ENCODE data around the gene BTBD2.

BTBD2 gene

DNA sequence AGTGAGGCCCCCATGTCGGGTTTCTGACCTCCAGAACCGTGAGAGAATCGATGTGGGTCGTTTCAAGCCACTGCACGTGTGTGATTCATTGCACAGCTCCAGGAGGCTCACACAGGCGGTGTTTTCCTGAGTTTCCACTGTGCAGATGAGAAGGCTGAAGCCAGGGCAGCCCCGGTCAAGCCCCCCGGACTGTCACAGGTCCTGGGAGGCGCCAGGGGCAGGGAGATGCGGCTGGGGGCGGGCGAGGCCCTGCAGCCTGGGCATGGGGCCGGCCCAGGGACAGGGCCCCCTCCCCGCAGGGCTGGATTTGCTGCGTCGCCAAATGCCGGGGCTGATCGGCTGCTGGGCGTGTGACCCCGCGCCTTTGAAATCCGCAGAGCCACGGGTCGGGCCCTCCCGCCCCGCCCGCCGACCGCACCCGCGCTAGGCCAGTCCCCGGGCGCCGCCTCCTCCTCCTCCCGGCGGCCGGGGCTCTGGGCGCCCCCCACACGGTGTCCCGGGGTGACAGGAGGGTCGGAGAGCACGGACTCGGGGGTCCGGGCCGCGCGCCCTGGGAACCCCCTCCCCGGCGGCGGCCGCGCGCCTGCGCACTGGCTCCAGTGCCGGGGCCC, 45.5 kb upstream of the BTBD2 start:
- TF ChIP-seq, protein P1, sequence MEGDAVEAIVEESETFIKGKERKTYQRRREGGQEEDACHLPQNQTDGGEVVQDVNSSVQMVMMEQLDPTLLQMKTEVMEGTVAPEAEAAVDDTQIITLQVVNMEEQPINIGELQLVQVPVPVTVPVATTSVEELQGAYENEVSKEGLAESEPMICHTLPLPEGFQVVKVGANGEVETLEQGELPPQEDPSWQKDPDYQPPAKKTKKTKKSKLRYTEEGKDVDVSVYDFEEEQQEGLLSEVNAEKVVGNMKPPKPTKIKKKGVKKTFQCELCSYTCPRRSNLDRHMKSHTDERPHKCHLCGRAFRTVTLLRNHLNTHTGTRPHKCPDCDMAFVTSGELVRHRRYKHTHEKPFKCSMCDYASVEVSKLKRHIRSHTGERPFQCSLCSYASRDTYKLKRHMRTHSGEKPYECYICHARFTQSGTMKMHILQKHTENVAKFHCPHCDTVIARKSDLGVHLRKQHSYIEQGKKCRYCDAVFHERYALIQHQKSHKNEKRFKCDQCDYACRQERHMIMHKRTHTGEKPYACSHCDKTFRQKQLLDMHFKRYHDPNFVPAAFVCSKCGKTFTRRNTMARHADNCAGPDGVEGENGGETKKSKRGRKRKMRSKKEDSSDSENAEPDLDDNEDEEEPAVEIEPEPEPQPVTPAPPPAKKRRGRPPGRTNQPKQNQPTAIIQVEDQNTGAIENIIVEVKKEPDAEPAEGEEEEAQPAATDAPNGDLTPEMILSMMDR (IDR thresholded peaks at IDR 0.05; ENCODE audit: insufficient read depth, missing control alignments), result no peak
- FAIRE-seq (no peak), DNase-seq (ENCODE audit: insufficient read length, low spot score) (no peak)

DNA sequence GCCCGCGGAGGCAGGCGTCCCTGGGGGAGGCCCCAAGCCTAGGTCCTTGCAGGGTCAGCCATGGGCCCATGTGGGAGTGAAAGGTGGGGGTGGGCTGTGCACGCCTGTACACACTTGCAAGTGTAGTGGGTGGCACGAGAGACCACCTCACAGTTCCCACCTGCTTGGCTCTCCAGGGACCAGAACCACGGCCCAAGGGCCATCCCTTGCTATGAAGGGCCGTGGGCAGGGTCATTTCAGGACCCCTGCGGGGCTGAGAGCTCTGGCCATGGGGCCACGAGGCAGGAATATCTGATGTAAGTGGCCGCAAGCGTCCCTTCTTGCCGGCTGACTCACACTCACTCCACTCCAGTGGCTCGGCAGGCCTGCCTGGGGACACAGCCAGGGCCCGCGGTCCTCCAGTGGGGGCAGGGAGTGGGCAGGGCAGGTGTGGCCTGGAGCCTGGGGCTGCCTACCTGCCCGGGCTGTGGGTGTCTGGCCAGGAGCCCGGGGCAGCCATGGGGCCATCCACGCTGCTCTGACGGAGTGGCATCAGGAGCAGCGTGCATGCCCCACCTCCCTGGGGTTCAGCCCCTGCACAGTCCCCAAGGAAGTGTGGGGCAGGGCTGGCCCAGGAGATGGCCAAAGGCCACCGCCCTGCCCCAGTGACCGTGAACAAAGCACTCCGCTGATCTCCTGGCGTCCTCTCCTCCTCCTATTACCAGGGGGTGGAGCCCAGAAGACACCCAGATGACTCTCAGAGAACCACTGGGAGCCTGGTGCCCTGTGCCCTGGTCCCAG, 44.1 kb upstream of the BTBD2 start:
- FAIRE-seq (no peak), DNase-seq (ENCODE audit: insufficient read length, low spot score) (no peak)
- TF ChIP-seq, protein P1 (IDR thresholded peaks at IDR 0.05; ENCODE audit: insufficient read depth, missing control alignments), result no peak

DNA sequence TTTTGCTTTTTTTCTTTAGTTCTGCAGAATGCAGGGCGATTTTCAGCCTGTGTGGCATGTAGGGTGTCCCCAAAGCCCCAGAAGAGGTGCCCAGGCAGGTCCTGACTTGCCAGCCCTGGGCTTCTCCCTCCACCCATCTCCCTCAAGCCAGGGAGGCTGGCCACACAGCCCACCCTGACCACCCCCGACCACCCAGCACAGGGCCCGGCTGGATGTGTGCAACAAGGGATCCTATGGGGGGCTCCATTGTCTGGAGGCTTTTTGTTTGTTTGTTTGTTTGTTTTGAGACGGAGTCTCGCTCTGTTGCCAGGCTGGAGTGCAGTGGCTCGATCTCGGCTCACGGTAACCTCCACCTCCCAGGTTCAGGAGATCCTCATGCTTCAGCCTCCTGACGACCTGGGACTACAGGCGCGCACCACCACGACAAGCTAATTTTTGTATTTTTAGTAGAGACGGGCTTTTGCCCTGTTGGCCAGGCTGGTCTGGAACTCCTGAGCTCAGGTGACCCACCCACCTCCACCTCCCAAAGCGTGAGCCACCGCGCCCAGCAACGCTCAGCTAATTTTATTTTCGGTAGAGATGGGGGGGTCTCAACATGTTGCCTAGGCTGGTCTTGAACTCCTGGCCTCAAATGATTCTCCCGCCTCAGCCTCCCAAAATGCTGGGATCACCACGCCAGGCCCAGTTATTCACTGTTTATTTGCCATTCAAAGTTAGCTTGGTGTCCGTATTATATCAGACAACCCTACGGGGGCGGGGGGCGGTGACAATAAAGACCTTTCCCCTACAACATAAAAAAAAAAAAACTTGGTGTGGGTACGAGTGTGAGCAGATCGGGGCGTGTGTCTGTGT, 43.3 kb upstream of the BTBD2 start:
- TF ChIP-seq, protein P1 (IDR thresholded peaks at IDR 0.05; ENCODE audit: insufficient read depth, missing control alignments), result no peak
- DNase-seq (ENCODE audit: insufficient read length, low spot score), result no peak
- FAIRE-seq, result no peak

DNA sequence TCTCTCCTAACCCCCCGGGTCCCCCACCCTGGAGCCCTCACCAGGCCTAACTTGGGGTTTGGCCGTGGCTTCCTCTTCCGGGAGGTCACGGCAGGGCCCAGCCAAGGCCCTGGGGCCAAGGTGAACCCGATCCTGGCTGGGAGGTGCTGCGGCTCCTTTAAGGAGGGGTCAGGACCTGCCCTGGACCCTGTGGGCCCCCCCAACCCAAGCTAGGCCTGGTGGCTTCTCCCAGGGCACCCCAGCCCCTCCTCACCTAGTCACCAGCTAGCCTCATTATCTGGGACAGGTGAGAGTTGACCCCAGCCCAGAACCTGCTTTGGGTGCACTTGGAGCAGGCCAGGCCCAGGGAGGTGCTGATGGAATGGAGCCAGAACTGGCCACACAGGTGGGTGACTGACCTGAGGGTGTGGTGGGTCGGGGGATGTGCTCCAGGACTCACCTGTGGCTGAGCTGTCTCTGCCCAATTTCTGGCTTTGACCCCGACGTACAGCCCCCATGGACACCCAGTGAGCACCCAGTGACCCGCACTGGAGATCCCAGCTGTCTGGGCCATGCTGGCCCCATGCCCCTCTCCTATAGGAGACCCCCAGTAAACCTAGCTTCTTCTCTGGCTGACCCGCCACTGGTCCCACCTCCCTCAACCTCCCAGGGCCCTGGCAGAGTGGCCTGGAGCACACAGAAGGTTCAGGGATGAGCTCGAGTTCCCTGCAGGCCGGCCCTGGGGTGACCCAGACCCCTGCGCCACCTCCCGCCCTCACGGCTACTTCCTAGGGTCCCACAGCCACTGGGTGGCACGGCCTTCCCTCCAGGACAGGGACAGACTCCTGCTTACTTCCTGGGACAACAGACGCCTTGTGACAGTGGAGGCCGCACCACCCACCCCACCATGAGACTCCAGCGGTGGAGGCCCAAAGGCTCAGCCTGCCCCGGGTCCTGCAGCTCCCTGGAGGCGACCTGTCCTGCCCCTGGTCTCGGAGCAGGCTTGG, 42.3 kb upstream of the BTBD2 start:
- DNase-seq (ENCODE audit: insufficient read length, low spot score) (no peak), FAIRE-seq (no peak)
- TF ChIP-seq, protein P1 (IDR thresholded peaks at IDR 0.05; ENCODE audit: insufficient read depth, missing control alignments), result no peak

DNA sequence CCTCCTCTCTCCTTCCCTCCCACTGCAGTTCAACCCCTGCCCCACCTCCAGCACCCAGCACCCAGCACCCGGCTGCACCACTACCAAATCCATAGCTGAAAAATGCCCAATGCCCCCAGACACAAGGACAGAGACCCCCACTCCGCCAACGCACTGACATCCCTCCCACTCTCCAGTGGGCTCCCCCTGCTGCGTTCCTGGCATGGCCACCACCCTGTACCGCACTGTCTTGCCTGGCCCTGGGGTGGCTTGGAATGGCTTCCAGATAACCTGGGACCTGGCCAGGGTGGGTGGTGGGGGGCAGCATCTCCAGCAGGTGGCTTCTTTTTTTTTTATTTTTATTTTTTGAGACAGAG, 41.3 kb upstream of the BTBD2 start:
- DNase-seq (ENCODE audit: insufficient read length, low spot score), result no peak
- no peak for FAIRE-seq
- TF ChIP-seq, protein P1 (IDR thresholded peaks at IDR 0.05; ENCODE audit: insufficient read depth, missing control alignments), result no peak

DNA sequence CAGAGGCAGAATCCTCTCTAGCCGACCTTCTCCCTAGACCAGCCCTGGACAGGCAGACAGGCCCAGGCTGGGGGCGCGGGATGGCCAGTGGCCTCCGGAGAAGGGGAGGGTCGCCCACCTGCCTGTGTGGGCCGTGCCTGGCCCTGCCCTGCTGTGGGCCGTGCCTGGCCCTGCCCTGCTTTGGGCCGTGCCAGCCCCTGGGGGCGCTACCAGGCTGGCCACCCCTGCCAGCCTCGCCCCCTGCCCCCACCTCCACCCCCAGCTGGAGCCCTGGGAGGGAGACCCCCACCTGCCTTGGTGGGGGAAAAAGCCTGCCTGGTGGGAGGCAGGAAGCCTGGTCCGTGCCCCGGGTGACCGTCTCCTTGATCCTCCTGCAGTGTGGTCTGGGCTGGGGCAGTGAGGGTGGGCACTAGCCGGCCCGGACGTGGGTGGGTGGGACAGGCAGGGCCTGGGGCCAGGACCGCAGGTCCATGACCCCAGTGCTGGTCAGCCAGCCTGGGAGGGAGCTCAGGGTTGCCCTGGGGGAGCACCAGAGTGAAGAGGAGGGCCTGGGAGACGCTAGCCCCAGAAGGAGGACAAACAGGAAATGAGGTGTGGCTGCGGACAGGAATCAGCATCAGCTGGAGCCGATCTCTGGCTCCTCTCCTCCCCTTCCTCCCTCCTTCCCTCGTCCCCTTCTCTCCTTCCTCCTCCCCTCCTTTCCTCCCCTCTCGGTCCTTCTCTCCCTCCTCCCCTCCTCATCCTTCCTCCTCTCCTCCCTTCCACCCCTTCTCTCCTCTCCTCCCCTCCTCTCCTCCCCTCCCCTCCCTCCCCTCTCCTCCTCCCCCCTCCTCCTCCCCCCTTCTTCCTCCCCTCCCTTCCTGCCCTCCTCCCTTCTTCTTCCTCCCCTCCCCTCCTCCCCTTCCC, 40.7 kb upstream of the BTBD2 start:
- TF ChIP-seq, protein P1 (IDR thresholded peaks at IDR 0.05; ENCODE audit: insufficient read depth, missing control alignments), result no peak
- FAIRE-seq, result no peak
- DNase-seq (ENCODE audit: insufficient read length, low spot score), result no peak
